GM18867 (cell line): Measurements from ENCODE around the gene CENPO.

Source experiments
- ATAC-seq: cut with Tn5 transposase; IDR thresholded peaks from one replicate; pipeline ENCODE4 v1.9.1; 2021; ENCODE audit warnings: mild to moderate bottlenecking, moderate library complexity; ENCODE audit not compliant: unreplicated experiment

The CENPO gene

GRCh38 chr2:24857746-24858145 is 64.5 kb downstream of the CENPO start:
- no peak for ATAC-seq

- ATAC-seq: no peak
Measured at GRCh38 chr2:24858996-24859395, 65.8 kb downstream of the CENPO start.

GRCh38 chr2:24859968-24860600 is 66.9 kb downstream of the CENPO start:
- no peak for ATAC-seq

GRCh38 chr2:24860631-24861030 is 67.4 kb downstream of the CENPO start:
- no peak for ATAC-seq

GRCh38 chr2:24861500-24861899 is 68.3 kb downstream of the CENPO start:
- no peak for ATAC-seq

- no peak for ATAC-seq
Measured at GRCh38 chr2:24863641-24864040, 70.4 kb downstream of the CENPO start.

GRCh38 chr2:24866946-24867345 is 73.7 kb downstream of the CENPO start:
- ATAC-seq: no peak

- no peak for ATAC-seq
Measured at GRCh38 chr2:24870440-24870839, 77.2 kb downstream of the CENPO start.

GRCh38 chr2:24870891-24871705 is 77.9 kb downstream of the CENPO start:
- no peak for ATAC-seq

GRCh38 chr2:24871852-24872333 is 78.7 kb downstream of the CENPO start:
- no peak for ATAC-seq
